ENCODE results near the gene LRRC61. TPM values are rescaled to one million over a fixed set of nuclear protein-coding genes. Genes with fewer than 3 reads are reported as not detected.

LRRC61 gene
- total RNA-seq, 1 donor: 4.0 TPM

- Histone ChIP-seq H3K4me2 (ENCODE audit: insufficient read depth, low read length) (no peak overlapping the region), H3K9me3 (ENCODE audit: low read depth, low read length) (no peaks in the 10 kb centered on the region), H2AFZ (ENCODE audit: low read length) (no peak overlapping the region), H3K27ac (ENCODE audit: low read depth, low read length) (no peak overlapping the region), H3K4me3 (ENCODE audit: insufficient read depth, low read length) (no peak overlapping the region), H4K20me1 (ENCODE audit: insufficient read depth, low read length) (no peaks in the 10 kb centered on the region), H3K36me3 (ENCODE audit: insufficient read depth, low read length) (no peaks in the 10 kb centered on the region), H3K79me2 (ENCODE audit: insufficient read depth, low read length) (no peaks in the 10 kb centered on the region), H3K27me3 (ENCODE audit: insufficient read depth, low read length) (no peaks in the 10 kb centered on the region), H3K4me1 (ENCODE audit: insufficient read depth, low read length) (no peaks in the 10 kb centered on the region)
- DNase-seq (ENCODE audit: insufficient read length, low spot score, missing footprints): no peak
- TF ChIP-seq CTCF (IDR thresholded peaks at IDR 0.05; ENCODE audit: extremely low read depth, low read depth, low read length): no peak
Observed at GRCh38 chr7:150327308-150327707, 4.2 kb downstream of the LRRC61 start.

GRCh38 chr7:150329331-150330120, 6.4 kb downstream of the LRRC61 start:
- TF ChIP-seq CTCF (IDR thresholded peaks at IDR 0.05; ENCODE audit: extremely low read depth, low read depth, low read length): no peak
- Histone ChIP-seq H3K9me3 (ENCODE audit: low read depth, low read length) (no peaks in the 10 kb centered on the region), H3K27ac (ENCODE audit: low read depth, low read length) (no peak overlapping the region), H3K36me3 (ENCODE audit: insufficient read depth, low read length) (no peaks in the 10 kb centered on the region), H3K79me2 (ENCODE audit: insufficient read depth, low read length) (no peaks in the 10 kb centered on the region), H2AFZ (ENCODE audit: low read length) (no peak overlapping the region), H4K20me1 (ENCODE audit: insufficient read depth, low read length) (no peaks in the 10 kb centered on the region), H3K4me3 (ENCODE audit: insufficient read depth, low read length) (no peak overlapping the region), H3K4me2 (ENCODE audit: insufficient read depth, low read length) (no peak overlapping the region), H3K4me1 (ENCODE audit: insufficient read depth, low read length) (no peaks in the 10 kb centered on the region), H3K27me3 (ENCODE audit: insufficient read depth, low read length) (no peaks in the 10 kb centered on the region)
- no peak for DNase-seq (ENCODE audit: insufficient read length, low spot score, missing footprints)

- Histone ChIP-seq H3K79me2 (ENCODE audit: insufficient read depth, low read length) (no peaks in the 10 kb centered on the region), H3K27me3 (ENCODE audit: insufficient read depth, low read length) (no peaks in the 10 kb centered on the region), H3K4me3 (ENCODE audit: insufficient read depth, low read length) (no peak overlapping the region), H3K4me2 (ENCODE audit: insufficient read depth, low read length) (no peak overlapping the region), H3K36me3 (ENCODE audit: insufficient read depth, low read length) (no peaks in the 10 kb centered on the region), H3K9me3 (ENCODE audit: low read depth, low read length) (no peaks in the 10 kb centered on the region), H3K27ac (ENCODE audit: low read depth, low read length) (no peak overlapping the region), H3K4me1 (ENCODE audit: insufficient read depth, low read length) (no peaks in the 10 kb centered on the region), H4K20me1 (ENCODE audit: insufficient read depth, low read length) (no peaks in the 10 kb centered on the region), H2AFZ (ENCODE audit: low read length) (no peak overlapping the region)
- no peak for TF ChIP-seq CTCF (IDR thresholded peaks at IDR 0.05; ENCODE audit: extremely low read depth, low read depth, low read length)
- peak; percentile 51 for DNase-seq (ENCODE audit: insufficient read length, low spot score, missing footprints)
Observed at GRCh38 chr7:150330211-150330885, 7.2 kb downstream of the LRRC61 start.

Measured in osteoblast (primary cell).